KBM-7 (cell line): ENCODE measurements around the gene INSM2.
A peak's percentile ranks its signal among the peaks of the same experiment; 100 is the strongest.

ENCODE experiments used
- DNase-seq: peaks from one replicate; pipeline ENCODE4 v3.0.0-alpha.2; 2015
- in situ Hi-C: fragments of 300-500 bp; cut with MboI; formaldehyde crosslinking; loops from 2 replicates; pipeline ENCODE4 v1.14.3; 2020; ENCODE audit warnings: low sequenced_read_pairs, low pct_unique_long_range_greater_than_20kb, mixed read lengths

INSM2 gene

GRCh38 chr14:35533357-35534207 lies at the start of gene INSM2:
Gene INSM2, plus strand, starts transcription at chr14:35534164. Its CDS starts 89 bp downstream, at chr14:35534253.
- in situ Hi-C loops, result no loop called here
- peak; percentile 85 for DNase-seq

- in situ Hi-C loops, result no loop called here
- DNase-seq, result no peak
Observed at GRCh38 chr14:35492569-35493014, 41.4 kb upstream of the INSM2 start.

- no peak for DNase-seq
- in situ Hi-C loops, result no loop called here
Observed at GRCh38 chr14:35495278-35495677, 38.7 kb upstream of the INSM2 start.

- in situ Hi-C loops, result no loop called here
- no peak for DNase-seq
Observed at GRCh38 chr14:35499180-35499579, 34.8 kb upstream of the INSM2 start.

- no peak for DNase-seq
- in situ Hi-C loops, result no loop called here
Observed at GRCh38 chr14:35503646-35504045, 30.3 kb upstream of the INSM2 start.

- DNase-seq, result no peak
- in situ Hi-C loops, result no loop called here
Observed at GRCh38 chr14:35504260-35504659, 29.7 kb upstream of the INSM2 start.

GRCh38 chr14:35506461-35506860 lies 27.5 kb upstream of the INSM2 start:
- in situ Hi-C loops, result no loop called here
- no peak for DNase-seq

GRCh38 chr14:35506927-35507326 lies 27.0 kb upstream of the INSM2 start:
- DNase-seq, result peak; percentile 16
- in situ Hi-C loops, result no loop called here

GRCh38 chr14:35509846-35510245 lies 24.1 kb upstream of the INSM2 start:
- DNase-seq, result no peak
- in situ Hi-C loops, result no loop called here

- in situ Hi-C loops, result no loop called here
- DNase-seq, result no peak
Observed at GRCh38 chr14:35512765-35513164, 21.2 kb upstream of the INSM2 start.

- in situ Hi-C loops, result no loop called here
- no peak for DNase-seq
Observed at GRCh38 chr14:35515916-35516315, 18.0 kb upstream of the INSM2 start.

- DNase-seq, result no peak
- in situ Hi-C loops, result no loop called here
Observed at GRCh38 chr14:35519986-35520385, 14.0 kb upstream of the INSM2 start.

GRCh38 chr14:35525695-35526094 lies 8.3 kb upstream of the INSM2 start:
- in situ Hi-C loops, result no loop called here
- DNase-seq, result no peak

- no peak for DNase-seq
- in situ Hi-C loops, result no loop called here
Observed at GRCh38 chr14:35526962-35527361, 7.0 kb upstream of the INSM2 start.

GRCh38 chr14:35531960-35532747 lies 1.8 kb upstream of the INSM2 start:
- DNase-seq, result no peak
- in situ Hi-C loops, result no loop called here

- in situ Hi-C loops, result no loop called here
- DNase-seq, result no peak
Observed at GRCh38 chr14:35532783-35533356, 1.1 kb upstream of the INSM2 start.

GRCh38 chr14:35534208-35534872 lies 376 bp downstream of the INSM2 start:
- no peak for DNase-seq
- in situ Hi-C loops, result no loop called here

GRCh38 chr14:35534873-35535482 lies 1.0 kb downstream of the INSM2 start:
- in situ Hi-C loops, result no loop called here
- peak; percentile 80 for DNase-seq

GRCh38 chr14:35535483-35536112 lies 1.6 kb downstream of the INSM2 start:
- no peak for DNase-seq
- in situ Hi-C loops, result no loop called here
